ACHN (cell line): ENCODE data around the gene KLHL35.

Experiments
- DNase-seq: peaks from one replicate; pipeline ENCODE4 v3.0.0-alpha.2; 2015
- in situ Hi-C: cut with HindIII; loops from 2 replicates; pipeline ENCODE4 v1.10.0; 2017; ENCODE audit warnings: low sequenced_read_pairs, low pct_ligation_motif_present, low pct_unique_long_range_greater_than_20kb

The KLHL35 gene

GRCh38 chr11:75403983-75404658 is 28.9 kb downstream of the KLHL35 start:
- DNase-seq = no peak
- in situ Hi-C loops = no loop called here

- in situ Hi-C loops = no loop called here
Observed at GRCh38 chr11:75403037-75403436, 30.0 kb downstream of the KLHL35 start.

GRCh38 chr11:75402002-75402773 is 30.8 kb downstream of the KLHL35 start:
- no peak for DNase-seq
- in situ Hi-C loops = no loop called here

More at GRCh38 chr11:75403037-75403436, 30.0 kb downstream of the KLHL35 start:
- DNase-seq = no peak

- DNase-seq = no peak
- in situ Hi-C loops = no loop called here
Observed at GRCh38 chr11:75400146-75400865, 32.7 kb downstream of the KLHL35 start.

GRCh38 chr11:75399344-75400145 is 33.5 kb downstream of the KLHL35 start, which contains the start of gene RPS3:
Gene RPS3 (plus strand): TSS chr11:75399518. CDS start chr11:75399548, 30 bp downstream.
- peak; percentile 88 for DNase-seq
- in situ Hi-C loops = no loop called here

- DNase-seq = no peak
- in situ Hi-C loops = no loop called here
Observed at GRCh38 chr11:75398906-75399305, 34.1 kb downstream of the KLHL35 start.

GRCh38 chr11:75394085-75394840 is 38.7 kb downstream of the KLHL35 start:
- DNase-seq = no peak
- in situ Hi-C loops = no loop called here

GRCh38 chr11:75389925-75390324 is 43.1 kb downstream of the KLHL35 start:
- DNase-seq = no peak
- in situ Hi-C loops = no loop called here

- in situ Hi-C loops = no loop called here
- DNase-seq = no peak
Observed at GRCh38 chr11:75389276-75389605, 43.8 kb downstream of the KLHL35 start.

- peak; percentile 66 for DNase-seq
- in situ Hi-C loops = no loop called here
Observed at GRCh38 chr11:75388386-75389275, 44.4 kb downstream of the KLHL35 start.

- DNase-seq = no peak
- in situ Hi-C loops = no loop called here
Observed at GRCh38 chr11:75387736-75388294, 45.2 kb downstream of the KLHL35 start.

- no peak for DNase-seq
Observed at GRCh38 chr11:75386942-75387630, 45.9 kb downstream of the KLHL35 start.

GRCh38 chr11:75384438-75385080 is 48.4 kb downstream of the KLHL35 start:
- DNase-seq = peak; percentile 56
- in situ Hi-C loops = no loop called here

More at GRCh38 chr11:75386942-75387630, 45.9 kb downstream of the KLHL35 start:
- in situ Hi-C loops = no loop called here

- DNase-seq = no peak
- in situ Hi-C loops = no loop called here
Observed at GRCh38 chr11:75383246-75383645, 49.8 kb downstream of the KLHL35 start.

- in situ Hi-C loops = no loop called here
- DNase-seq = no peak
Observed at GRCh38 chr11:75380716-75381420, 52.1 kb downstream of the KLHL35 start.
